ENCODE data around the gene POLRMT.
"Not testable (repeated sequence)": the region's sequence is repeated elsewhere in the genome, so short reads cannot be mapped to it uniquely, and the experiment has no call there.

POLRMT gene

GRCh38 chr19:621819-622218 lies 11.5 kb downstream of the POLRMT start (continued):
- no peak for TF ChIP-seq ZNF175 (tag by site-specific recombination; IDR thresholded peaks at IDR 0.05)

- H3K9me3 ChIP-seq (ENCODE audit: control insufficient read depth, insufficient read depth, low read depth, low read length); H3K4me1 ChIP-seq (ENCODE audit: control insufficient read depth, insufficient read depth, low read length); POLR2A ChIA-PET; CTCF ChIA-PET; H3K4me3 ChIP-seq (ENCODE audit: low read depth, low read length); H3K27ac ChIP-seq (ENCODE audit: extremely low read depth, low read depth, low read length): not testable (repeated sequence)
- peaks cover 5 to 80% of the 10 kb centered on the region in 2 experiments; a peak in 2 of 3 replicates for H3K36me3 ChIP-seq (ENCODE audit: control insufficient read depth in 2 of 2, insufficient read depth in 1 of 2, low read length in 2 of 2)
These were observed 12.1 kb downstream of the POLRMT start for GRCh38 chr19:621191-621590.

- ChIA-PET CTCF (no interaction called here), POLR2A (no interaction called here)
- Histone ChIP-seq H3K27ac (ENCODE audit: extremely low read depth, low read depth, low read length) (no peak overlapping the region), H3K36me3 (ENCODE audit: control insufficient read depth in 2 of 2, insufficient read depth in 1 of 2, low read length in 2 of 2) (peaks cover 0 to 78% of the 10 kb centered on the region in 2 experiments; a peak in 2 of 3 replicates), H3K4me1 (ENCODE audit: control insufficient read depth, insufficient read depth, low read length) (no peaks in the 10 kb centered on the region), H3K9me3 (ENCODE audit: control insufficient read depth, insufficient read depth, low read depth, low read length) (no peaks in the 10 kb centered on the region), H3K4me3 (ENCODE audit: low read depth, low read length) (no peak overlapping the region)
- TF ChIP-seq ZNF112 (tag by site-specific recombination; IDR thresholded peaks at IDR 0.05) (no peak), ZNF548 (tag by site-specific recombination; IDR thresholded peaks at IDR 0.05) (no peak), RBAK (tag by site-specific recombination; IDR thresholded peaks at IDR 0.05) (no peak), ZNF221 (tag by site-specific recombination; IDR thresholded peaks at IDR 0.05; ENCODE audit: borderline replicate concordance) (no peak), ZNF513 (tag by site-specific recombination; IDR thresholded peaks at IDR 0.05) (no peak), ZBTB17 (tag by site-specific recombination; IDR thresholded peaks at IDR 0.05) (no peak), ZFP41 (tag by site-specific recombination; IDR thresholded peaks at IDR 0.05; ENCODE audit: borderline replicate concordance) (no peak), ZBTB1 (tag by site-specific recombination; IDR thresholded peaks at IDR 0.05) (no peak), YY2 (tag by site-specific recombination; IDR thresholded peaks at IDR 0.05) (no peak), ZNF350 (tag by site-specific recombination; IDR thresholded peaks at IDR 0.05) (no peak), ZNF473 (tag by site-specific recombination; IDR thresholded peaks at IDR 0.05) (no peak), TSHZ1 (tag by site-specific recombination; IDR thresholded peaks at IDR 0.05; ENCODE audit: borderline replicate concordance) (no peak), TCF7L2 (IDR thresholded peaks at IDR 0.05; ENCODE audit: borderline replicate concordance, low read depth, low read length) (no peak), IKZF3 (tag by site-specific recombination; IDR thresholded peaks at IDR 0.05) (no peak), ZNF48 (tag by site-specific recombination; IDR thresholded peaks at IDR 0.05) (no peak), KLF9 (tag by site-specific recombination; IDR thresholded peaks at IDR 0.05; ENCODE audit: low read depth) (no peak)
These were observed 13.0 kb downstream of the POLRMT start for GRCh38 chr19:620166-620862.
